C4-2B (cell line): Measurements from ENCODE around the gene DSG3.

Source experiments
- H3K27ac ChIP-seq: fragments of 450-650 bp; 2 replicates; pipeline ENCODE4 v1.5.1; 2017
- CTCF ChIP-seq: fragments of 450-650 bp; conservative IDR thresholded peaks from 2 replicates; pipeline ENCODE4 v1.5.1; 2017; ENCODE audit warnings: mild to moderate bottlenecking
- ZFX ChIP-seq: fragments of 450-650 bp; IDR thresholded peaks from 2 replicates; pipeline ENCODE4 v1.6.1; 2017

Gene DSG3

GRCh38 chr18:31526374-31526773, 78.8 kb downstream of the DSG3 start:
- TF ChIP-seq ZFX: no peak
- no peak for TF ChIP-seq CTCF
- H3K27ac ChIP-seq: no peak overlapping the region
